Uterus (tissue), 4 donors: ENCODE results near the gene TFAP2D. TPM values are rescaled to one million over a fixed set of nuclear protein-coding genes. Genes with fewer than 3 reads are reported as not detected.

Source experiments
- DNase-seq, 2 donors: peaks; one replicate each; pipeline ENCODE4 v3.0.0-alpha.2; 2019 to 2020
- H3K27ac ChIP-seq, 2 donors: fragments of 200-600 bp; sonication (generic); 1 replicate in 1 of 2; 2 replicates in 1 of 2; pipeline ENCODE4 v1.5.1; 2016 to 2018
- H3K27me3 ChIP-seq, 2 donors: fragments of 200-600 bp; sonication (generic); one replicate each; pipeline ENCODE4 v1.5.1; 2018 to 2019; ENCODE audit warnings: control low read depth in 1 of 2
- H3K36me3 ChIP-seq, 2 donors: fragments of 200-600 bp; sonication (generic); one replicate each; pipeline ENCODE4 v1.5.1; 2019; ENCODE audit warnings: control low read depth in 1 of 2
- H3K4me1 ChIP-seq, 2 donors: fragments of 200-600 bp; sonication (generic); one replicate each; pipeline ENCODE4 v1.5.1; 2018 to 2019; ENCODE audit warnings: control low read depth in 1 of 2
- H3K4me3 ChIP-seq, 2 donors: fragments of 200-600 bp; sonication (generic); 1 replicate in 1 of 2; 2 replicates in 1 of 2; pipeline ENCODE4 v1.5.1; 2018 to 2019; ENCODE audit warnings: mild to moderate bottlenecking in 1 of 2
- H3K9me3 ChIP-seq, 2 donors: fragments of 200-600 bp; sonication (generic); one replicate each; pipeline ENCODE4 v1.5.1; 2019; ENCODE audit warnings: control low read depth in 1 of 2
- CTCF ChIP-seq, 4 experiments: fragments of 200-600 bp in 2 of 4; fragments of 450-650 bp in 2 of 4; sonication (generic) in 2 of 4; IDR thresholded peaks; one replicate each; pipeline ENCODE4 v1.5.1; 2016 to 2019; ENCODE audit warnings: antibody characterized with exemption in 4 of 4, mild to moderate bottlenecking in 2 of 4, moderate library complexity in 1 of 4
- POLR2A ChIP-seq, 2 donors: fragments of 450-650 bp; IDR thresholded peaks; one replicate each; pipeline ENCODE4 v1.6.1; 2016; ENCODE audit warnings: antibody characterized with exemption in 2 of 2, mild to moderate bottlenecking in 1 of 2, moderate library complexity in 1 of 2
- intact Hi-C: fragments of 100-400 bp; cut with DNase I; formaldehyde crosslinking; loops from one replicate; pipeline ENCODE4 v1.15.1; 2023; ENCODE audit warnings: low total_unique reads
- total RNA-seq, 4 donors: library from RNA; depleted of rRNA in 3 of 4; stranded (reverse); fragments of >200 nt in 3 of 4; gene quantifications; one replicate each; pipeline versions ENCODE4 v1.1.0 to v1.2.4, GENCODE V29; 2014 to 2023
- donor health status: DM: yes; HTN: yes; CAD: no.

The TFAP2D gene
- not detected for total RNA-seq

- Histone ChIP-seq H3K27me3 (peaks cover 0 to 10% of the 10 kb centered on the region in 2 donors), H3K9me3 (no peaks in the 10 kb centered on the region), H3K4me3 (no peak within 1 kb of the TSS), H3K27ac (no peak within 1 kb of the TSS), H3K4me1 (no peaks in the 10 kb centered on the region), H3K36me3 (no peaks in the 10 kb centered on the region)
- no peak for DNase-seq
- TF ChIP-seq POLR2A (IDR thresholded peaks at IDR 0.05) (no peak), CTCF (IDR thresholded peaks at IDR 0.05) (no peak)
- intact Hi-C loops: no loop called here
Observed at GRCh38 chr6:50713226-50713625, at the start of gene TFAP2D. TSS of gene TFAP2D (plus strand) at chr6:50713526. CDS start at chr6:50714056, 530 bp downstream.

- TF ChIP-seq POLR2A (IDR thresholded peaks at IDR 0.05) (no peak), CTCF (IDR thresholded peaks at IDR 0.05) (no peak)
- H3K4me1 ChIP-seq: no peaks in the 10 kb centered on the region
- H3K4me3 ChIP-seq: no peak overlapping the region
- no peaks in the 10 kb centered on the region for H3K9me3 ChIP-seq
- intact Hi-C loops: no loop called here
- H3K36me3 ChIP-seq: no peaks in the 10 kb centered on the region
- no peak overlapping the region for H3K27ac ChIP-seq
- no peak for DNase-seq
- no peaks in the 10 kb centered on the region for H3K27me3 ChIP-seq
Observed at GRCh38 chr6:50663806-50664205, 49.5 kb upstream of the TFAP2D start.

GRCh38 chr6:50666089-50666488 is 47.2 kb upstream of the TFAP2D start:
- Histone ChIP-seq H3K36me3 (no peaks in the 10 kb centered on the region), H3K27me3 (no peaks in the 10 kb centered on the region), H3K9me3 (no peaks in the 10 kb centered on the region), H3K4me3 (no peak overlapping the region), H3K27ac (no peak overlapping the region), H3K4me1 (no peaks in the 10 kb centered on the region)
- intact Hi-C loops: no loop called here
- TF ChIP-seq CTCF (IDR thresholded peaks at IDR 0.05) (no peak), POLR2A (IDR thresholded peaks at IDR 0.05) (no peak)
- DNase-seq: no peak

- no peak for DNase-seq
- Histone ChIP-seq H3K36me3 (no peaks in the 10 kb centered on the region), H3K9me3 (no peaks in the 10 kb centered on the region), H3K27ac (no peak overlapping the region), H3K4me1 (no peaks in the 10 kb centered on the region), H3K27me3 (no peaks in the 10 kb centered on the region), H3K4me3 (no peak overlapping the region)
- intact Hi-C loops: no loop called here
- TF ChIP-seq CTCF (IDR thresholded peaks at IDR 0.05) (no peak), POLR2A (IDR thresholded peaks at IDR 0.05) (no peak)
Observed at GRCh38 chr6:50681213-50681824, 32.0 kb upstream of the TFAP2D start.

- DNase-seq: no peak
- intact Hi-C loops: no loop called here
- H3K4me1 ChIP-seq: no peaks in the 10 kb centered on the region
- no peak overlapping the region for H3K27ac ChIP-seq
- no peaks in the 10 kb centered on the region for H3K36me3 ChIP-seq
- H3K9me3 ChIP-seq: no peaks in the 10 kb centered on the region
- no peaks in the 10 kb centered on the region for H3K27me3 ChIP-seq
- TF ChIP-seq CTCF (IDR thresholded peaks at IDR 0.05) (no peak), POLR2A (IDR thresholded peaks at IDR 0.05) (no peak)
- H3K4me3 ChIP-seq: no peak overlapping the region
Observed at GRCh38 chr6:50689210-50689609, 24.1 kb upstream of the TFAP2D start.
